HG03354 (cell line): ENCODE results near the gene YEATS4.

Experiments
- ATAC-seq: cut with Tn5 transposase; IDR thresholded peaks from one replicate; pipeline ENCODE4 v1.9.1; 2021; ENCODE audit warnings: mild to moderate bottlenecking; ENCODE audit not compliant: unreplicated experiment, poor library complexity, severe bottlenecking

The YEATS4 gene

GRCh38 chr12:69425417-69425816 lies 65.9 kb downstream of the YEATS4 start:
- no peak for ATAC-seq

- ATAC-seq: no peak
These were observed 69.0 kb downstream of the YEATS4 start for GRCh38 chr12:69428351-69429073.

- no peak for ATAC-seq
These were observed 71.5 kb downstream of the YEATS4 start for GRCh38 chr12:69430942-69431590.

GRCh38 chr12:69431591-69432222 lies 72.2 kb downstream of the YEATS4 start:
- no peak for ATAC-seq

- ATAC-seq: no peak
These were observed 74.1 kb downstream of the YEATS4 start for GRCh38 chr12:69433653-69434052.

- no peak for ATAC-seq
These were observed 76.1 kb downstream of the YEATS4 start for GRCh38 chr12:69435644-69436043.

- ATAC-seq: no peak
These were observed 77.5 kb downstream of the YEATS4 start for GRCh38 chr12:69437073-69437472.

GRCh38 chr12:69438539-69438938 lies 79.0 kb downstream of the YEATS4 start:
- ATAC-seq: no peak

GRCh38 chr12:69440016-69440415 lies 80.5 kb downstream of the YEATS4 start:
- ATAC-seq: no peak
